Activated CD4-positive, alpha-beta T cell treated with anti-CD3 and anti-CD28 coated beads, Interleukin-2, amount 10 ng/mL, durations not matched to agents 7 days and 5 days (primary cell): Measurements from ENCODE around the gene KRTAP12-3. TPM values are rescaled to one million over a fixed set of nuclear protein-coding genes. Genes with fewer than 3 reads are reported as not detected.
"Not testable (repeated sequence)": the region's sequence is repeated elsewhere in the genome, so short reads cannot be mapped to it uniquely, and the experiment has no call there.

ENCODE experiments used
- CTCF ChIA-PET: fragments of 350-600 bp; sonication (Branson Sonifier 250); formaldehyde crosslinking; loops from one replicate; lab custom pipeline; 2021; ENCODE audit warnings: antibody characterized with exemption; lab: Charles Lee
- POLR2A ChIA-PET: fragments of 350-600 bp; sonication (Branson Sonifier 250); formaldehyde crosslinking; loops from one replicate; lab custom pipeline; 2021; ENCODE audit warnings: antibody characterized with exemption; lab: Charles Lee
- DNase-seq: peaks from one replicate; pipeline ENCODE4 v3.0.0-alpha.2; 2020
- H3K27ac Mint-ChIP-seq: one replicate; pipeline ENCODE4 v1.8.0; 2021; ENCODE audit warnings: mild to moderate bottlenecking, moderate library complexity, mixed read lengths
- H3K27me3 Mint-ChIP-seq: one replicate; pipeline ENCODE4 v1.8.0; 2021; ENCODE audit warnings: mixed read lengths
- H3K36me3 Mint-ChIP-seq: one replicate; pipeline ENCODE4 v1.8.0; 2021; ENCODE audit warnings: low read depth, mixed read lengths
- H3K4me1 Mint-ChIP-seq: one replicate; pipeline ENCODE4 v1.8.0; 2021; ENCODE audit warnings: mixed read lengths
- H3K4me3 Mint-ChIP-seq: one replicate; pipeline ENCODE4 v1.8.0; 2021; ENCODE audit warnings: mild to moderate bottlenecking, moderate library complexity, mixed read lengths
- H3K9me3 Mint-ChIP-seq: one replicate; pipeline ENCODE4 v1.8.0; 2021; ENCODE audit warnings: mixed read lengths
- total RNA-seq, 2 experiments: library from RNA; stranded (reverse); gene quantifications; one replicate each; pipeline ENCODE4 v1.2.3, GENCODE V29; 2021

Gene KRTAP12-3
- total RNA-seq, 2 experiments from 2014 or later: not detected

DNA sequence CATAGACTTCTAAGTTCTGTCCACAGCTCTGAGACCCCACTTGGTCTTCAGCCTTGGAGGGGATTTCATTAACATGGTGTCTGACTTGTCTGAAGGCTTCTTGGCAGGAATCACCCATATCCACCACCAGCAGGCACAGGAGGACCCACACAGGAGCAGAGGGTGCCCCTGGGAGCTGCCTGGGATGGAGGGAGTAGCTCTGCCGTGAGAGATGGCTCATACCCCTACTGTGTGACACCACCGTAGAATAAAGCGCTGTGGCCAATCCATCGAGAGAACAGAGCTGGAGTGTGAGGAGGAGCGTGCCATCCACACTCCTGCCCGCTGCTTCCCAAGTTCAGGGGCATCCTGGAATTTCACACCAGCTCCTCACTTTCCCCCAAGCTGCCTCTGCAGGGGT is 27.3 kb downstream of the KRTAP12-3 start:
- H3K4me3 Mint-ChIP-seq, H3K27ac Mint-ChIP-seq, DNase-seq, H3K4me1 Mint-ChIP-seq, H3K36me3 Mint-ChIP-seq, H3K9me3 Mint-ChIP-seq, POLR2A ChIA-PET: not testable (repeated sequence)
- CTCF ChIA-PET: interaction anchor here (1.0 kb wide), 1 partner anchor 40 kb away, joined by 3 read pairs; no protein-coding TSS in a partner anchor
- H3K27me3 Mint-ChIP-seq: peaks cover 10% of the 10 kb centered on the region

DNA sequence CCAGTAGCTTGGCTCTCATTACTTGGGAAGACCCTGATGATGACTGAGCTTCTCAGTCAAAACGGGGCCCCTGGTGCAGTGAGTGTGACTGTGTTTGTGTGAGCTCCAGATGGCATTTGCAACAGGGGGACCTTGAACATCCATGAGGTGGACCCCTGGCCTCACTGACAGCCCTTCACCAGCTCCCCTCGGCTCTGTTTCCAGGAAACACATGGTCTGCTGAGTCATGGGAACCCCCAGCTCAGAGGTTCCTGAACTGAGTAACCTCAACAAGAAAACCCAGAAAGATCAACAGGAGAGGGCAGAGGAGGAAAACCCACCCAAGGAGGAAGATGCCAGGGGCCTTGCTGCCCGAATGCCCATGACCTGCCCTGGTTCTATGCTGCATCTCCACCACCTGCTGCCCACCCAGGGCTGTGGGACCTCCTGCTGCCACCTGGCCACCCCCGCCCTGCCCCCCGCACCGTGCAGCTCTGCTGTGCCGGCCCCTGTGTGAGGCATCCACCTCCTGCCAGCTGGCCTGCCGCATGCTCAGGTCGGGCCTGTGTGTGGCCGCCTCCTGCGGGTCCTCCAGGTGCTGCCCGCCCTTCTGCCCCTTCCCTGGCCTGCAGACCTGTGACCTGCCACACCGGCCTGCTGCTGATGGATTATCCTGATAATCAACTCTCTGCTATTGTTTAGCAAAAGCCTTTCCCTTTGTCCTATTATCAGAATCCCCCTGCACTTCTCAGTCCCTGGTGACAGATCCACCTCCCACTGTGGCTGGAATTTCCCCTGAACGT is 28.5 kb downstream of the KRTAP12-3 start:
- ChIA-PET POLR2A (interaction anchor here (0.6 kb wide), 1 partner anchor 268 kb away, joined by 3 read pairs; no protein-coding TSS in a partner anchor), CTCF (interaction anchor here (0.8 kb wide), 1 partner anchor 8 kb away, joined by 4 read pairs; no protein-coding TSS in a partner anchor)
- Mint-ChIP-seq H3K27me3 (peaks cover 13% of the 10 kb centered on the region), H3K9me3 (no peaks in the 10 kb centered on the region), H3K4me3 (no peak overlapping the region), H3K27ac (peak overlapping the region; percentile 16), H3K36me3 (no peaks in the 10 kb centered on the region), H3K4me1 (peaks cover 5% of the 10 kb centered on the region)
- DNase-seq: no peak

DNA sequence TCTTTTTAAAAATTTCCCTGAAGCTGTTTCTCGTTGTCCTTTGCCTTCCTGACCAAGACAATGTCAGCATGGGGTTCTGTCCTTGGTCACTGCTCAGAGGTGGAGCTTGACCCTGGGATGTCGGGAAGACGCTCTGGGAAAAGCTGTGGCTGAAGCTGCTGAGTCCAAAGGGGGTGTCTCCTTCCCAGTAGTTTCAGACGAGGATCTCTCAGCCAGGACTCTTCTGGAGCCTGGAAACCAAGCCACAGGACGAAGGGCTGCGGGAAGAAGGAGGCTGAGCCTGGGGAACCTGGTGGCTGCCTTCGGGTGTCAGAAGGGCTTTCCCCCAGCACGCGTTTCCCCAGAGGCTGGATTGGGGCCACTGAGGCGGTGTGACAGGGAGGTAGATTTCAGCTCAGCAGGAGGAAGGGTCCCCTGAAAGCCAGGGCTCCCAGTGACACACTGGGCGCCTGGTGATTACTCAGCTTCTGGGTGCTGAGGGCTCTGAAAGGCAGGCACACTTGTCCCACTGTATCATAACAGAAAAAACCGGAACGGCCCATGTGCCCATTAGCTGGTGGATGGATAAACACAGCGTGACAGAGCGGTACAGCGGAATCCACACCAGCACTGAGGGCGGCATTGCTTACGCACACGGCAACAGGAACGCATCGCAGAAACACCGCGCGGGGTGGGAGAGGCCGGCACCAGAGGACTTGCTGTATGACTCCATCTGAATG is 29.3 kb downstream of the KRTAP12-3 start:
- no peak for DNase-seq
- Mint-ChIP-seq H3K27me3 (peaks cover 17% of the 10 kb centered on the region), H3K36me3 (no peaks in the 10 kb centered on the region), H3K27ac (no peak overlapping the region), H3K9me3 (no peaks in the 10 kb centered on the region), H3K4me3 (no peak overlapping the region), H3K4me1 (peaks cover 5% of the 10 kb centered on the region)
- ChIA-PET CTCF (no interaction called here), POLR2A (interaction anchor here (0.6 kb wide), 1 partner anchor 269 kb away, joined by 3 read pairs; no protein-coding TSS in a partner anchor)

DNA sequence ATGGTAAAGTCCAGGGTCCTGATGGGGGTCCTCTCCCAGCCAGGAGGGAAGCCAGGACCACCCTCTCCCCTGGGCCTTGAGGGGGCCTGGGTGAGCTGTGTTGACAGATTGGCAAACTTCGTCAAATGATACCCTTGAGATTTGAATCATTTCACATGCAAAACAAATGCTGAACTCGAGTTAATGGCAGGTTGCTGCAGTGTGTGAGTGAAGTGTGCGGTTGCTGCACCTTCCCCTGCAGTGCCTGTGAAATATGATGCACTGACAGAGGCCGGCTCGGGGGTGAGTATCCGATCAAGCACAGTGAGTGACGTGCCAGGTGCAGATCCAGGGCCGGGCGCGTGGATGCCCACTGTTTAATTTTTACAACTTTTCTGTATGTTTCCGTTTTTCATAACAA is 29.9 kb downstream of the KRTAP12-3 start:
- ChIA-PET CTCF (no interaction called here), POLR2A (no interaction called here)
- H3K27me3 Mint-ChIP-seq: peaks cover 20% of the 10 kb centered on the region
- H3K4me1 Mint-ChIP-seq: peaks cover 5% of the 10 kb centered on the region
- H3K36me3 Mint-ChIP-seq: no peaks in the 10 kb centered on the region
- no peak overlapping the region for H3K27ac Mint-ChIP-seq
- no peak for DNase-seq
- no peak overlapping the region for H3K4me3 Mint-ChIP-seq
- peaks cover 2% of the 10 kb centered on the region for H3K9me3 Mint-ChIP-seq

DNA sequence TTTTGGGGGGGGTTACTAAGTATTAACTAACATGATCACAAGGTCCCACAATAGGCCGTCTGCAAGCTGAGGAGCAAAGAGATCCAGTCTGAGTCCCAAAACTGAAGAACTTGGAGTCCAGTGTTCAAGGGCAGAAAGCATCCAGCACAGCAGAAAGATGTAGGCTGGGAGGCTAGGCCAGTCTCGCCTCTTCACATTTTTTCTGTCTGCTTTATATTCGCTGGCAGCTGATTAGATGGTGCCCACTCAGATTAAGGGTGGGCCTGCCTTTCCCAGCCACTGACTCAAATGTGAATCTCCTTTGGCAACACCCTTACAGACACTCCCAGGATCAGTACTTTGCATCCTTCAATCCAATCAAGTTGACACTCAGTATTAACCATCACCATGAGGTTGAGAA is 32.0 kb downstream of the KRTAP12-3 start:
- H3K27ac Mint-ChIP-seq, H3K4me3 Mint-ChIP-seq, POLR2A ChIA-PET, H3K36me3 Mint-ChIP-seq, H3K4me1 Mint-ChIP-seq, CTCF ChIA-PET: not testable (repeated sequence)
- Mint-ChIP-seq H3K27me3 (peaks cover 21% of the 10 kb centered on the region), H3K9me3 (peaks cover 11% of the 10 kb centered on the region)
- peak; percentile 1 for DNase-seq

DNA sequence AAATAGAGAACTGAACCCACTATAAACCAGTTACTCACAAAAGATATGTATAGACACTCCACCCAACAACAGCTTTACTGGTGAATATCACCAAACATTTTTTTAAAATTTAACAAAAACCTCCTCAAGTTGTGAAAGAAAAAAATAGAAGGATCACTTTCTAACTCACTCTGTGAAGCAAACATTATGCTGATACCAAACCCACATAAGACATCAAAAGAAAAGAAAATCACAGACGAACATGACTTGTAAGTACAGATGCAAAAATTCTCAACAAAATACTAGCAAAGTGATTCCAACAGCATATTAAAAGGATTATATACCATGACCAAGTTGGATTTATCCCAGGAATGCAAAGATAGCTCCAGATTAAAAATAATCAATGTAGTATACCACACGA is 34.0 kb downstream of the KRTAP12-3 start:
- H3K9me3 Mint-ChIP-seq: peaks cover 11% of the 10 kb centered on the region
- DNase-seq: no peak
- H3K4me3 Mint-ChIP-seq: no peak overlapping the region
- CTCF ChIA-PET: interaction anchor here (1.0 kb wide), 1 partner anchor 18 kb away, joined by 3 read pairs; no protein-coding TSS in a partner anchor
- peaks cover 31% of the 10 kb centered on the region for H3K27me3 Mint-ChIP-seq
- no peaks in the 10 kb centered on the region for H3K36me3 Mint-ChIP-seq
- POLR2A ChIA-PET: no interaction called here
- H3K4me1 Mint-ChIP-seq: no peaks in the 10 kb centered on the region
- no peak overlapping the region for H3K27ac Mint-ChIP-seq

DNA sequence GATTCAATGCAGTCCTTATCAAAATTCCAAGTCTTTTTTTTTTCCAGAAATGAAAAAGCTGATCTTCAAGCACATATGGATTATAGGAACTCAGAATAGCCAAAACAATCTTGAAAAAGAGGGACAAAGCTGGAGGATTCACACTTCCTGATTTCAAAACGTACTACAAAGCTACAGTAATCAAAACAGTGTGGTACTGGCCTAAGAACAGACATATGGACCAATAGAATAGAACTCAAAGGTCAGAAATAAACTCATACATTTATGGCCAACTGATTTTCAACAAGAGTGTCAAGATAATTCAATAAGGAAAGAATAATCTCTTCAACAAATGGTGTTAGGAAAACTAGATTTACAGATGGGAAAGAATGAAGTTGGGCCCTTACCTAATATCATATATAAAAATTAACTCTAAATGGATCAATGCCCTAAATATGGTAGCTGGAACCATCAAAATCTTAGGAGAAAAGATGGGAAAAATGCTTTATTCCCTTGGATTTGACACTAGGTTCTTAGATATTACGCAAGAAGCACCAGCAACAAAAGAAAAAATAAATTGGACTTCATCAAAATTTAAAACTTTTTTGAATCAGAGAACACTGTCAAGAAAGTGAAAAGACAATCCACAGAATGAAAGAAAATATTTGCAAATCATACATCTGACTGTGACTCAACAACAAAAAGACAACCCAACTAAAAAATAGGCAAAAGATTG is 35.2 kb downstream of the KRTAP12-3 start:
- POLR2A ChIA-PET: no interaction called here
- CTCF ChIA-PET: no interaction called here
- Mint-ChIP-seq H3K4me3 (no peak overlapping the region), H3K27ac (no peak overlapping the region), H3K9me3 (peaks cover 11% of the 10 kb centered on the region), H3K4me1 (no peaks in the 10 kb centered on the region), H3K36me3 (no peaks in the 10 kb centered on the region), H3K27me3 (peaks cover 41% of the 10 kb centered on the region)
- no peak for DNase-seq

DNA sequence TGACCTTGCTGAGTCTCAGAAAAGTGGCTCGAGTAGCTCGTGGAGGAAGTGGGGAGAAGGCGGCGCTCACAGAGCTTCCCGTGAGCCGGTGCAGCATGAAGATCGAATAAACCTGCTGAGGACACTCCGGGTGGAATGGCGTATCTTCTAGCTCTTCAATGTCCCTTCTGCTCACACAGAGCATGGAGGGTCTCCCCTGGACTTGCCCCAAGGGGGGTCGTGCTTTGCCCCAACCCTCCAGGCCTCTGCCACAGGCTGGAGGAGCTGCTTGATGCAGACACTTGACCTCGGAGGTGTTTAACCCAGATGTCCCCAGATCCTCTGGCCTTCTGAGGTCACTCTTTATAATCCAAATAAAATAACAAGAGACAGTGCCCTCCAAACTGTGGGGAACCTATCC is 37.0 kb downstream of the KRTAP12-3 start:
- DNase-seq: peak; percentile 3
- Mint-ChIP-seq H3K27ac (no peak overlapping the region), H3K36me3 (no peaks in the 10 kb centered on the region), H3K4me3 (no peak overlapping the region), H3K4me1 (no peaks in the 10 kb centered on the region), H3K9me3 (peaks cover 11% of the 10 kb centered on the region), H3K27me3 (peaks cover 56% of the 10 kb centered on the region)
- ChIA-PET POLR2A (no interaction called here), CTCF (interaction anchor here (0.6 to 1.1 kb wide), 2 partner anchors 9 to 14 kb away, joined by 3 to 4 read pairs; no protein-coding TSS in a partner anchor)

DNA sequence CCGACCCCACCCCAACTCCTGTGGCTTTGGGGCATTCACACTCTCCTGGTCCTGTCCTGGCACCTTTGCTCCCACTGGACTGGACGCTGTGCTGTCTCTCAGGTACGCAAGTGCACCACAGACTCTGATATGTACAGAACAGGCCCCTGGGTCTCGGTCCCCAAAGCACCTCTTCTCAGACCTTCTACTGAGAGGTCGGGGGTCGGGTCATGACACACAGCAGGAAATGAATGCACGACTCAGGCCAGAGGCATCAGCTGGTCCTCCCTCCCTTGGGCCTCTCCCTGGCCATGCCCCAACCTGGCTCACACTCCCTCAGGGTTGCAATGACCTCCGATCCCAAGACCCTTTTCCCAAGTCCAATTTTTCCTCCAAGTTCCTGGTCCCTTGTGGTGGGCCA is 37.5 kb downstream of the KRTAP12-3 start:
- H3K27ac Mint-ChIP-seq: no peak overlapping the region
- H3K4me3 Mint-ChIP-seq: no peak overlapping the region
- peaks cover 57% of the 10 kb centered on the region for H3K27me3 Mint-ChIP-seq
- peak; percentile 3 for DNase-seq
- peaks cover 11% of the 10 kb centered on the region for H3K9me3 Mint-ChIP-seq
- no peaks in the 10 kb centered on the region for H3K36me3 Mint-ChIP-seq
- H3K4me1 Mint-ChIP-seq: no peaks in the 10 kb centered on the region
- CTCF ChIA-PET: interaction anchor here (0.6 kb wide), 1 partner anchor 13 kb away, joined by 3 read pairs; no protein-coding TSS in a partner anchor
- POLR2A ChIA-PET: no interaction called here

DNA sequence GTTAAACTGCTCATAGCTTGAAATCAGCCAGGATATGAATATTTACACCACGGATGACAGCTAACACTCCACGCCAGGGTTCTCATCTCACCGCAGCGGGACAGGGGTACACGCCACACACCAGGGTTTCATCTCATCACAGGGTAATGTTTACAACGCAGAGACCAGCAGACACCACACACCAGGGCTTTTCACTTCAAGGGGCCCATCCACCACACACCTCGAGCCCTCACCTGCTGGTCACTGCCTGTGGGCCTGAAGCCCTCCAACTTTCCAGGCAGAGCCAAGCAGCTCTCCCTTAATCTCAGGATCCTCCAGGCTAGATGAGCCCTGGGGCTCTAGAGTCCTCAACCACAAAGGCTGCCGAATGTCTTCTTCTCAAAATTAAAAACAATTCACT is 37.9 kb downstream of the KRTAP12-3 start:
- peaks cover 11% of the 10 kb centered on the region for H3K9me3 Mint-ChIP-seq
- POLR2A ChIA-PET: no interaction called here
- H3K27ac Mint-ChIP-seq: no peak overlapping the region
- DNase-seq: peak; percentile 1
- H3K36me3 Mint-ChIP-seq: no peaks in the 10 kb centered on the region
- H3K4me3 Mint-ChIP-seq: no peak overlapping the region
- peaks cover 54% of the 10 kb centered on the region for H3K27me3 Mint-ChIP-seq
- CTCF ChIA-PET: no interaction called here
- no peaks in the 10 kb centered on the region for H3K4me1 Mint-ChIP-seq

DNA sequence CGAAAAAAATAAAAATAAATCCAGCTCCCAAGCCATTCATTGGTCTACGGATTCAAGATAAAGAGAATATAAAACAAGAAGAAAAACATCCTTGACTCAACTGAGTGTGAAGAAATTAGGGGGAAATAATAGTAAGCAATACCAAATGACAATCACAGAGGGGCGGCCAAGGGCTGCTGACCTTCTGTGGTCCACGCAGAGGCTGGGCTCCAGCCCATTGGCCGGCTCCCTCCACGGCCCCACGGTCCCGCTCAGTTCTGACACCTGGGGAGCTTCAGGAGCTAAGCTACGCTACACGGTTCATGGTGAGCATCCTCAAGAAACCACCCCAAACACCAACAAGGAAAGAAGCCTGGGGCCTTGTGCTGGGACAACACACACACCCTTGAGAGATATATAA is 38.8 kb downstream of the KRTAP12-3 start:
- ChIA-PET CTCF (no interaction called here), POLR2A (no interaction called here)
- Mint-ChIP-seq H3K36me3 (no peaks in the 10 kb centered on the region), H3K4me1 (no peaks in the 10 kb centered on the region), H3K4me3 (no peak overlapping the region), H3K9me3 (peaks cover 11% of the 10 kb centered on the region), H3K27ac (no peak overlapping the region), H3K27me3 (peaks cover 54% of the 10 kb centered on the region)
- peak; percentile 2 for DNase-seq

DNA sequence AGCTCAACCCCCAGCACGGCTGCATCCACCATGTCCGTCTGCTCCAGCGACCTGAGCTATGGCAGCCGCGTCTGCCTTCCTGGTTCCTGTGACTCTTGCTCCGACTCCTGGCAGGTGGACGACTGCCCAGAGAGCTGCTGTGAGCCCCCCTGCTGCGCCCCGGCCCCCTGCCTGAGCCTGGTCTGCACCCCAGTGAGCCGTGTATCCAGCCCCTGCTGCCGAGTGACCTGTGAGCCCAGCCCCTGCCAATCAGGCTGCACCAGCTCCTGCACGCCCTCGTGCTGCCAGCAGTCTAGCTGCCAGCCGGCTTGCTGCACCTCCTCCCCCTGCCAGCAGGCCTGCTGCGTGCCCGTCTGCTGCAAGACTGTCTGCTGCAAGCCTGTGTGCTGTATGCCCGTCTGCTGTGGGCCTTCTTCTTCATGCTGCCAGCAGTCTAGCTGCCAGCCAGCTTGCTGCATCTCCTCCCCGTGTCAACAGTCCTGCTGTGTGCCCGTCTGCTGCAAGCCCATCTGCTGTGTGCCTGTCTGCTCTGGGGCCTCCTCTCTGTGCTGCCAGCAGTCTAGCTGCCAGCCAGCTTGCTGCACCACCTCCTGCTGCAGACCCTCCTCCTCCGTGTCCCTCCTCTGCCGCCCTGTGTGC is 39.6 kb downstream of the KRTAP12-3 start, which contains the start of gene KRTAP10-12:
KRTAP10-12 (plus strand) TSS at position 1 of the 639 bp plus-strand sequence; CDS start at position 31, 30 bp downstream.
- Mint-ChIP-seq H3K9me3 (peaks cover 11% of the 10 kb centered on the region), H3K27me3 (peaks cover 54% of the 10 kb centered on the region)
- POLR2A ChIA-PET, H3K27ac Mint-ChIP-seq, H3K4me1 Mint-ChIP-seq, H3K4me3 Mint-ChIP-seq, H3K36me3 Mint-ChIP-seq: not testable (repeated sequence)
- CTCF ChIA-PET: interaction anchor here (0.6 kb wide), 1 partner anchor 187 kb away, joined by 3 read pairs; no protein-coding TSS in a partner anchor
- peak; percentile 1 for DNase-seq
